ENCODE data around the gene FBXL2.

The FBXL2 gene

DNA sequence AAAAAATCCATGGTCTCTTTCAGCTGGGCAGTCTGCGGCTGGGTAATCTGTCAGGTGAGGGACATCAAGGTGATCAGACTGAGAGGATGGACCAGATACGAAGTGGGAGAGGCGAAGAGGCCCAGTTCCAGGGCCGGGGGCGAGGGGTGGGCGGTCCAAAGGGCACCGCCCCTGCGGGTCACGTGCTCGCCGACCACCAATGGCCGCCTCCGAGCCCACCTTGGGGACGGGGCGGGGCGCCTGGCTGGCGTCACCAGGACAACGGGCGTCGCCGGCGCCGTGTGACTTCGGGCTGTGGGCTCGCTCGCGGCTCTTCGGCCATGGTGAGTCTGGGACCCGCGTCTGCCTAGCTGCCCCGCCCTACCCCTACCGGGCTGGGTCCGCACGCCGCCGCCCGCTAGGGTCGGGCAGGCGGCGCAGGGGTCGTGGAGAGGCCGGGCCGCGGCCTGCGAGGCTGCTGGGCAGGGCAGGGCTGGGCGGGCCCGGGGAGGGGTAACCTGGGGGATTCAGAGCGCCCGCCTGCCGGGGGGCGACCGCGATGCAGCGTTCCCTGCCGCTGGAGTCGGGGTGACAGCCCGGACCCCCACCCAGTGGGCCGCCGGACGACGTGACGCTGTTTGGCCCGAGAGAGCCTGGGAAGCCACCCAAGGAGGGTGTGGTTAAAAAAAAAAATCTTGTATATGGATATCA, at the start of gene FBXL2:
FBXL2 (plus strand) TSS at position 250 of the 690 bp plus-strand sequence; CDS start at position 321, 71 bp downstream.
- DNase-seq, result no peak

DNA sequence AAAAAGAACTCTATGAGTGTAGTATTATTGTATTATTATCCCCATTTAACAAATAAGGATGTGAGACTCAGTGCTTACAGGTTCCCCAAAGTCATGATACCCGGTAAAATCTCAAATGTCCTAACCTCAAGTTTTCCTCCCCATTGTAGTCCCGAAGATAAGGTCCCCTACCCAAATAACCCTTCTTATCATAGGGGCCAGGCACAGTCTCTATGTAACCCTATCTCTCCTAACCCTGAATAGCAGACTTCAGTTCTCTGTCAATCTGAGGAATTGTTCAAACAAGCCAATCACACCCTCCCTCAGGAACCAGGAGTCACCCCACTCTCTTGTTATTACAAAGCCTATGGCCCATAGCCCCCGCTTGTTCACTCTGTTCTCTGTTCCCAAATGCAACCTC, 48.2 kb upstream of the FBXL2 start:
- DNase-seq, result no peak

DNA sequence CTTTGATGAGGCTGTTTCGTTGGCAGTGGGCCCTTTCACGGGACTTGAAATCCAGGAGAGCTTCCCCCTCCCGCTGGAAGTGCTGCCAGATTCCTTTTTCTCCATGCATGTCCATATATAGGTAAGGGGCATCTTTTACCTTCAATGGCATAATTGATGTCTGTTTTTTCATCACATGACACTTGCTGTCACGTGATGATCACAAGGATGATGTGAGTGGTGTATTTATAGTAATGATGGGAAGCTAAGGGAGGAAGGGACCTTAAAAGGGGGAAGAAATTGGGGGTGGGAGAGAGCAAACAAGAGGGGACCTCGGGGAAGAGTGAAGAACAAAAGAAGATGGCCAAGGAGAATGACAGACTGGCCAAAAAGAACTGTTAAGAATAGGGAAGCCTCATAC, 47.3 kb upstream of the FBXL2 start:
- no peak for DNase-seq

DNA sequence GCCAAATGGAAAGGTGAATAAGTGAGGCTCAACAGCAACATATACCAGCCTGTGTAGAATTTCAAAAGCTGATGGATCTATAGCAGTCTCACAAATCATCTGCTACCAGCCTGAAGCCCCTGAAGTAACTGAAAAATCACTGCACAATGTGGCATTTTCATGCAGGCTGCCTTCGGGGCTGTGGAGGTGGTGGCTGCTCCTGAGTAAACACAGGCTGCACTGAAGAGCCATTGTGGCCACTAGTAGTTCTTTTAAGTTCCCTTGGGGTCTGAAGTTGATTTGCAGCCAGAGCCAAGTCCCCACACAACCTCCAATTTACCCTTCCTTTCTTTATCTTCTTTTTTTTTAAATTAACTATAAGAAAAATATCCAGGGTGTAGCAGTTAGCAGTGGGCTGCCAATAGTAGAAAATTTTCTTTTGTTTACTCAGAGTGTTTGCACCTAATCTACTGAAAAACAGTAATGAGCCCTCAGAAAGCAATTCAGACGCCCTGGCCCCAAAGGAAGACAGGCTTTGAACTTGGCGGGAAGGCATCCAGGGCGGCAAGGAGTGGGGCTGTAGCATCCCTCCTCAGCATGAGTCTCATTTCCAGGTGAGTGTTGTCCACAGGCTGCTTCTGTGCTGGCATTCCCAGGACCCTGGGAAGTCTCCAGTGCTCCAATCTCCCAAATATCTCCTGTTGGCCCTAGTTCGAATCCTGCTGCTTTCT, 45.3 kb upstream of the FBXL2 start:
- no peak for DNase-seq

DNA sequence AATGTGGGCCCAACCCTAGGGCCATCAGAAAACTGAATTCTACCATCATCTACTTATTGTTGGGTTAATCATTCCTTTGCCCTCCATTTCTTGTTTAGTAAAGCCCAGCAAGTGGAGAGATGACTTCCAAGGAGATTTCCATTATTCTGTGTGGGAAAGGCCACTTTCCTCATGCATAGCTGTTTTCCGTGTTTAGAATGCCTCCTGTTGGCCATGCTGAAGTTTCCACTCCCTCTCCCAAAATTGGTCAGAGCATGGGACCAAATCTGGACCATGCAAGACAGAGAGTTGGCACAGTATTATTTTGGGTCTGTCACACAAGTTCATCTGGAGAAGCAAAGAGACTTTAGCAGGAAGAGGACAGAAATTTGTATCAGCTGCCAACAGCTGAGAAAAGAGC, 43.4 kb upstream of the FBXL2 start:
- no peak for DNase-seq

DNA sequence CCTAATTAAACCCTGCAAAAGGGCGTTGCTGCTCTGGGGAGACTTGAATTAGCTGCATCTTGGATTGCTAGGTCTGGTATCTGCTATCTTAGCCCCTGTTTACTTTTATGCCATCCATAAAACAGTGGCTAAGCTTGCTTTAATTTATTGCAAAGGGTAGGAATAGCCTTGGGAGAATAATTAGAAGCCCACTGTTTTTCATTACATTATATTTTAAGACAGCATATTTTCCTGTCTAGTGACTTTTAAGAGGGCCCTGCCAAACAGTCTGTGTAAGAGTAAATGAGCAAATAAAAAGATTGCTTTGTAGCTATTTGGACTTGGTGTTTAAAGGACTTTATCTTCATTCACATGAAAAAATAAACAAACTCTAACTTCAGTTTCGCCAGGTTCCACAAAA, 41.2 kb upstream of the FBXL2 start:
- no peak for DNase-seq

GRCh38 chr3:33237439-33237838, 39.8 kb upstream of the FBXL2 start:
- no peak for DNase-seq

- no peak for DNase-seq
Observed at GRCh38 chr3:33238923-33239322, 38.3 kb upstream of the FBXL2 start.

DNA sequence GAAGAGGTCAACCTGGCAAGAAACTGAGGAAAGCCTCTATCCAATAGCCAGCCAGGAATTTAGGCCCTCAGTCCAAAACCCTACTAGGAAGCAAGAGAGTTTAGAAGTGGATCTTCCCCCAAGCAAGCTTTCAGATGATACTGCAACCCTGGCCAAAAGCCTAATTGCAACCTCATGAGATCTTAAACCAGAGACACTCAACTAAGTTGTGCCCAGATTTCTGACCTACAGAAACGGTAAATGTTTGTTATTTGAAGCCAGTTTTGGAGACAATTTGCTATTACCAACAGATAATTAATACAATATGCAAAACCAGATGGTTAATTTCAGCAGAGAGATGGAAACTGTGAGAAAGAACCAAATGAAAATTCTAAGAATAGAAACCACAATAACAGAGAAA, 37.0 kb upstream of the FBXL2 start:
- DNase-seq, result no peak

GRCh38 chr3:33246786-33247185, 30.5 kb upstream of the FBXL2 start:
- DNase-seq, result no peak

GRCh38 chr3:33250712-33251111, 26.5 kb upstream of the FBXL2 start:
- DNase-seq, result no peak

DNA sequence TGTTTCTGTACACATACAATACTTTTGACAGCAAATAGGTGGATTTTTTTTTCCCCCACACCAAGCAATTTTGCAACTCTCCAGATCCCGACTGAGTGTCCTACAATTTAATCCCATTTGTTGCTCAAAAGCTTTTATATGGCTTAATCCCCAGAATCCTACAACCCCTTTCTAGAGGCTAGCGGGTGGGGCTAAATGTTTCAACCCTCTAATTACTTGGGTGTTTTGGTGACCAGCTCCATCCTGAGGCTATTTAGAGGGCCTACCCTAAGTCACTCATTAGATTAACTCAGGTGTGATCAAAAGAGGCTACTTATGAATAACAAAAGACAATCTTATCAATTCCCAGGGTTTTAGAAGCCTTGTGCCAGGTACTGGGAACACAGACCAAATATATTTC, 21.0 kb upstream of the FBXL2 start:
- DNase-seq, result no peak

DNA sequence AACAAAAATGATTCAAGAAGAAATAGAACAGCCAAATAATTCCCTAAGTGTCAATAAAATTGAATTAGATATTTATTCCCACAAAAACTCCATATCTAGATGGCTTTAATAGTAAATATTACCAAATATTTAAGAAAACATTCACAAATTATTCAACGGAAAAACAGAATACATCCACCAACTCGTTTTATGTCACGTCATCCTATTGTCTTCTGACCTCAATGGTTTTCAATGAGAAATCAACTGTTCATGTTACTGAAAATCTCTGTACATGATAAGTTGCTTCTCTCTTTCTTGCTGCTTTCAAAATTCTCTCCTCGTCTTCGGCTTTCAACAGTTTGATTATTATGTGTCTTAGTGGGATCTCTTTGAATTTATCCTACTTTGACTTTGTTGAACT, 17.1 kb upstream of the FBXL2 start:
- DNase-seq, result no peak

GRCh38 chr3:33269385-33269784, 7.9 kb upstream of the FBXL2 start:
- no peak for DNase-seq

- no peak for DNase-seq
Observed at GRCh38 chr3:33271324-33271723, 5.9 kb upstream of the FBXL2 start.

GRCh38 chr3:33273628-33274027, 3.6 kb upstream of the FBXL2 start:
- DNase-seq, result no peak

- no peak for DNase-seq
Observed at GRCh38 chr3:33278163-33278562, 921 bp downstream of the FBXL2 start.

- no peak for DNase-seq
Observed at GRCh38 chr3:33287672-33288282, 10.5 kb downstream of the FBXL2 start.

DNA sequence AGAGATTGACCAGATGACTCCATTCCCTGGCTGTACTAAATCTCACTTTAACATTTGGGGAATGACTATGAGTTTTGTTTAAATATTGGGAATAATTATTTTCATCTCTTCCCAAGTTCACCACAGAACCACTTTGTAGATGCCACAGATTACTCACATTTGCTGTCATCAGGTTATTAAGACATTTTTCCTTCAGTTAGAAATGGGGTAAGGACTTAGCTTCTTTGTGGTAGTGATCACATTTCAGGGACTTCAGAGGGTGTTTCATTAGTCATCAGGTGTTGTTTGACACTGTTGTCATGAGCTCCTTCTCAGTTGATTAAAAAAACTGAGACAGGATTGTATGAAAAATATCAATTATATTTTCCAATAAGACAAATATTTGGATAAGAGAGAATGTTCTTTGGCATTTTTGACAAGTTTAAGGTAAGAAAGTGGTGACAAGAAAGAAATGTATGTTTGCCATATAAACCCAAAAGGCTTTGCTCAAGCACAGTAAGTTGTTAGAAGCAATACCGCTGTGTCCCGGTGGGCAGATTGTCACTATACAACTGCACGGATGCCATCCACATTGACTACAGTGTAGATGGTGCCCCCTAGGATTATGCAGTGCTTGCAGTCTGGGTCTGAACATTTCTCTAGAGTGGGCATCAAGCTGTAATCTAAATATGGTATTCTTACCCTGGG, 22.3 kb downstream of the FBXL2 start:
- no peak for DNase-seq

GRCh38 chr3:33312361-33312760, 35.1 kb downstream of the FBXL2 start:
- DNase-seq, result no peak

DNA sequence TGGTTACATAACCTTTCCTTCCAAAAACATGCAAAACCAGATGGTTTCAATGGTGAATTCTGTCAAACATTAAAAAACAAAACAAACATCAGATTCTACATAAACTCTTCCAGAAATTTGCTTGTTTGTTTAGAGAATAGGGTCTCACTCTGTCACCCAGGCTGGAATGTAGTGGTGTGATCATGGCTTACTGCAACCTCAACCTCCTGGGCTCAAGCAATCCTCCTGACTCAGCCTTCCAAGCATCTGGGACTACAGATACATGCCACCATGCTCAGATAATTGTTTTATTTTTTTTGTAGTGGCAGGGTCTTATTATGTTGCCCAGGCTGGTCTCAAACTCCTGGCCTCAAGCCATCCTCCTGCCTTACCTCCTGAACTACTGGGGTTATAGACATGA, 36.1 kb downstream of the FBXL2 start:
- DNase-seq, result no peak

DNA sequence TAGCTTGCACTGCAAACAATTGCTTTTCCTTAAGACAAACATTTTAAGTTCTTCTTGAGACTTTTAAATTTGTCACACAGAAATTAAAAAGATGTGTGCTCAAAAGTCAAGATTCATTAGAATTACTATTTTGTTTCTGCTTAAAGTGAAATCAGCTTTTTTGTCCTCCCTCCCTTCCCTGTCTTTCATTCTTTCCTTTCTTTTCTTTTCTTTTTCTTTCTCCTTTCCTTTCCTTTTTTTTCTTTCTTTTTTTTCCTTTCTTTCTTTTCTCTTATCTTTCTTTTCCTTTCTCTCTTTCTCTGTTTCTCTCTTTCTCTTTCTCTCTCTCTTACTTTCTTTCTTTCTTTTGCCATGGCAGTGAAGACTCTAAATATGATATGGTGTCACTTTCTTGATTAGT, 37.8 kb downstream of the FBXL2 start:
- no peak for DNase-seq

DNA sequence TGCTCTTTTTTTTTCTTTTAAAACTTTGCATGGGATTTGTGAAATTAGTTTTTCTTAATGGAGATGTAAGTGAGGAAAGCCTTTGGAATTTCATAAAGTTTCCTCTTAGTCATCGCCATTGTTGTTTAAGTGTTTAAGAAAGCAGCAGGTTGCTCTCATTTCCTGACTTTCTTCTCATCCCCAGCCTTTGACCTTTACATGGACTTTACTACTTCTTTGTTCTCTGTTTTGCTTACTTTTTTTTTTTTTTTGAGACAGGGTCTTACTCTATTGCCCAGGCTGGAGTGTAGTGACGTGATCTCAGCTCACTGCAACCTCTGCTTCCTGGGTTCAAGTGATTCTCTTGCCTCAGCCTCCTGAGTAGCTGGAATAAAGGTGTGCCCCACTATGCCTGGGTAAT, 38.6 kb downstream of the FBXL2 start:
- DNase-seq, result no peak

Data from CD4-positive, alpha-beta T cell treated with Interferon gamma for 1 hour (primary cell).